ENCODE results near the gene AOPEP.

GRCh38 chr9:94896512-94896911, 170.0 kb downstream of the AOPEP start:
- no peak for TF ChIP-seq CTCF (IDR thresholded peaks at IDR 0.05)
- TF ChIP-seq POLR2A (IDR thresholded peaks at IDR 0.05): no peak

Measured in gastroesophageal sphincter (tissue), 3 donors.